SK-N-SH treated with all-trans-retinoic acid at 6 μM for 48 hours (cell line): ENCODE measurements around the gene TMEM178A.

Source experiments
- ATAC-seq: fragments of 200-7000 bp; cut with Tn5 transposase; 3 replicates; pipeline ENCODE4 v1.9.1; 2020; ENCODE audit warnings: mild to moderate bottlenecking, moderate library complexity
- ARNTL ChIP-seq: fragments of 450-650 bp; formaldehyde crosslinking; IDR thresholded peaks from 2 replicates; pipeline ENCODE4 v1.5.0; 2020; ENCODE audit warnings: low read depth, mild to moderate bottlenecking, moderate library complexity, borderline replicate concordance
- BACH2 ChIP-seq: fragments of 250-450 bp; sonication (Bioruptor Pico); IDR thresholded peaks from 2 replicates; pipeline ENCODE4 v1.9.0; 2021; ENCODE audit warnings: mild to moderate bottlenecking, borderline replicate concordance
- CSDC2 ChIP-seq: fragments of 250-450 bp; sonication (Bioruptor Pico); IDR thresholded peaks from 2 replicates; pipeline ENCODE4 v1.5.0; 2020; ENCODE audit warnings: mild to moderate bottlenecking, moderate library complexity
- CSRNP3 ChIP-seq: fragments of 250-450 bp; sonication (Bioruptor Pico); IDR thresholded peaks from 2 replicates; pipeline ENCODE4 v1.5.1; 2021; ENCODE audit warnings: mild to moderate bottlenecking, moderate library complexity
- ESRRG ChIP-seq: fragments of 250-450 bp; sonication (Bioruptor Pico); IDR thresholded peaks from 2 replicates; pipeline ENCODE4 v1.6.1; 2021; ENCODE audit warnings: mild to moderate bottlenecking
- GLIS3 ChIP-seq: fragments of 250-450 bp; sonication (Bioruptor Pico); IDR thresholded peaks from 2 replicates; pipeline ENCODE4 v1.5.0; 2020; ENCODE audit warnings: mild to moderate bottlenecking, moderate library complexity
- ISL1 ChIP-seq: fragments of 250-450 bp; sonication (Bioruptor Pico); IDR thresholded peaks from 2 replicates; pipeline ENCODE4 v2.1.2; 2022; ENCODE audit warnings: mild to moderate bottlenecking, moderate library complexity
- OSR1 ChIP-seq: fragments of 250-450 bp; sonication (Bioruptor Pico); IDR thresholded peaks from 2 replicates; pipeline ENCODE4 v1.8.0; 2022; ENCODE audit warnings: moderate library complexity, mild to moderate bottlenecking, inconsistent platforms
- PPARA ChIP-seq: fragments of 250-450 bp; sonication (Bioruptor Pico); IDR thresholded peaks from 2 replicates; pipeline ENCODE4 v1.5.0; 2020; ENCODE audit warnings: mild to moderate bottlenecking, borderline replicate concordance
- RARB ChIP-seq: fragments of 250-450 bp; sonication (Bioruptor Pico); IDR thresholded peaks from 2 replicates; pipeline ENCODE4 v1.8.0; 2021; ENCODE audit warnings: mild to moderate bottlenecking, moderate library complexity
- SNAI2 ChIP-seq: fragments of 250-450 bp; sonication (Bioruptor Pico); IDR thresholded peaks from 2 replicates; pipeline ENCODE4 v1.5.0; 2020; ENCODE audit warnings: mild to moderate bottlenecking, moderate library complexity
- TCF4 ChIP-seq: fragments of 250-450 bp; sonication (Bioruptor Pico); IDR thresholded peaks from 2 replicates; pipeline ENCODE4 v1.8.0; 2021; ENCODE audit warnings: mild to moderate bottlenecking, moderate library complexity, borderline replicate concordance
- TOX ChIP-seq: fragments of 250-450 bp; sonication (Bioruptor Pico); IDR thresholded peaks from 2 replicates; pipeline ENCODE4 v1.8.0; 2021; ENCODE audit warnings: mild to moderate bottlenecking, moderate library complexity, borderline replicate concordance
- TSHZ2 ChIP-seq: fragments of 250-450 bp; sonication (Bioruptor Pico); IDR thresholded peaks from 2 replicates; pipeline ENCODE4 v1.5.0; 2020; ENCODE audit warnings: mild to moderate bottlenecking, moderate library complexity
- ZC3H10 ChIP-seq: fragments of 250-450 bp; sonication (Bioruptor Pico); IDR thresholded peaks from 2 replicates; pipeline ENCODE4 v1.5.1; 2021; ENCODE audit warnings: mild to moderate bottlenecking, moderate library complexity
- ZFP3 ChIP-seq: fragments of 250-450 bp; sonication (Bioruptor Pico); IDR thresholded peaks from 2 replicates; pipeline ENCODE4 v1.5.0; 2020; ENCODE audit warnings: mild to moderate bottlenecking, moderate library complexity
- ZFP30 ChIP-seq: fragments of 450-650 bp; formaldehyde crosslinking; IDR thresholded peaks from 2 replicates; pipeline ENCODE4 v1.5.0; 2022; ENCODE audit warnings: mild to moderate bottlenecking, moderate library complexity
- ZNF565 ChIP-seq: fragments of 450-650 bp; formaldehyde crosslinking; conservative IDR thresholded peaks from 2 replicates; pipeline ENCODE4 v1.5.0; 2020; ENCODE audit warnings: low read depth, mild to moderate bottlenecking, moderate library complexity
- ZNF70 ChIP-seq: fragments of 450-650 bp; formaldehyde crosslinking; IDR thresholded peaks from 2 replicates; pipeline ENCODE4 v1.5.0; 2020; ENCODE audit warnings: mild to moderate bottlenecking, moderate library complexity
- ZNF8 ChIP-seq: fragments of 450-650 bp; formaldehyde crosslinking; IDR thresholded peaks from 2 replicates; pipeline ENCODE4 v1.5.0; 2020; ENCODE audit warnings: mild to moderate bottlenecking, moderate library complexity
- TF ChIP-seq, protein P1 (sequence below): fragments of 250-450 bp; sonication (Bioruptor Pico); IDR thresholded peaks from 2 replicates; pipeline ENCODE4 v1.8.0; 2021; ENCODE audit warnings: low read depth, mild to moderate bottlenecking, moderate library complexity, borderline replicate concordance
- TF ChIP-seq, protein P2 (sequence below): fragments of 250-450 bp; sonication (Bioruptor Pico); IDR thresholded peaks from 2 replicates; pipeline ENCODE4 v1.5.1; 2020; ENCODE audit warnings: low read depth, mild to moderate bottlenecking, moderate library complexity

TMEM178A gene

GRCh38 chr2:39718483-39718882 lies 52.8 kb downstream of the TMEM178A start:
- TF ChIP-seq ISL1 (CRISPR knock-in tag) (no peak), ZFP30 (CRISPR knock-in tag) (no peak)
- TF ChIP-seq, protein P1, sequence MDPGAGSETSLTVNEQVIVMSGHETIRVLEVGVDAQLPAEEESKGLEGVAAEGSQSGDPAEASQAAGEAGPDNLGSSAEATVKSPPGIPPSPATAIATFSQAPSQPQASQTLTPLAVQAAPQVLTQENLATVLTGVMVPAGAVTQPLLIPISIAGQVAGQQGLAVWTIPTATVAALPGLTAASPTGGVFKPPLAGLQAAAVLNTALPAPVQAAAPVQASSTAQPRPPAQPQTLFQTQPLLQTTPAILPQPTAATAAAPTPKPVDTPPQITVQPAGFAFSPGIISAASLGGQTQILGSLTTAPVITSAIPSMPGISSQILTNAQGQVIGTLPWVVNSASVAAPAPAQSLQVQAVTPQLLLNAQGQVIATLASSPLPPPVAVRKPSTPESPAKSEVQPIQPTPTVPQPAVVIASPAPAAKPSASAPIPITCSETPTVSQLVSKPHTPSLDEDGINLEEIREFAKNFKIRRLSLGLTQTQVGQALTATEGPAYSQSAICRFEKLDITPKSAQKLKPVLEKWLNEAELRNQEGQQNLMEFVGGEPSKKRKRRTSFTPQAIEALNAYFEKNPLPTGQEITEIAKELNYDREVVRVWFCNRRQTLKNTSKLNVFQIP (CRISPR knock-in tag): no peak
- no peak for ATAC-seq

- ATAC-seq: no peak
- no peak for TF ChIP-seq ZNF70 (CRISPR knock-in tag)
- no peak for TF ChIP-seq RARB (CRISPR knock-in tag)
Measured at GRCh38 chr2:39719317-39719716, 53.6 kb downstream of the TMEM178A start.

DNA sequence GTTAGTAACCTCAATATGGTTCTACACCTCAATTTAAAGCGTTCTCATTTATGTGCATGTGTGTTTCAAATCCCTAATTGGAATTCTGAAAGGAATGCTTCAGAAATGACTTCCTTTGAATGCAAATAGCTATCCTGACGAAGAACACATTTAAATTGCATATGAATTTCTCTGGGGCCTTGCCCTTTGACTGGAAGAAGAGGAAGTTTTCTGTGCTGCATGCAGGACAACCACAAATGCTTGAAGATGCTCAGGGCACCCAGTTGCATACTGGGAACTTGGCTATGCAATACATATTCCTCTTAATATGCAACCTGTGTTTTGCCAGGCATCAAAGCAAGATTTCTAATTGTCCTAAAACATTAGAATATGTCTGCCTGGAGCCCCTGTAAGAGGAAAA lies 55.3 kb downstream of the TMEM178A start:
- no peak for TF ChIP-seq CSRNP3
- TF ChIP-seq ZNF565 (CRISPR knock-in tag): no peak
- TF ChIP-seq, protein P2, sequence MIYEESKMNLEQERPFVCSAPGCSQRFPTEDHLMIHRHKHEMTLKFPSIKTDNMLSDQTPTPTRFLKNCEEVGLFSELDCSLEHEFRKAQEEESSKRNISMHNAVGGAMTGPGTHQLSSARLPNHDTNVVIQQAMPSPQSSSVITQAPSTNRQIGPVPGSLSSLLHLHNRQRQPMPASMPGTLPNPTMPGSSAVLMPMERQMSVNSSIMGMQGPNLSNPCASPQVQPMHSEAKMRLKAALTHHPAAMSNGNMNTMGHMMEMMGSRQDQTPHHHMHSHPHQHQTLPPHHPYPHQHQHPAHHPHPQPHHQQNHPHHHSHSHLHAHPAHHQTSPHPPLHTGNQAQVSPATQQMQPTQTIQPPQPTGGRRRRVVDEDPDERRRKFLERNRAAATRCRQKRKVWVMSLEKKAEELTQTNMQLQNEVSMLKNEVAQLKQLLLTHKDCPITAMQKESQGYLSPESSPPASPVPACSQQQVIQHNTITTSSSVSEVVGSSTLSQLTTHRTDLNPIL (CRISPR knock-in tag): no peak
- no peak for TF ChIP-seq GLIS3 (CRISPR knock-in tag)
- TF ChIP-seq PPARA (CRISPR knock-in tag): no peak
- no peak for TF ChIP-seq CSDC2
- no peak for TF ChIP-seq ZNF8
- TF ChIP-seq ZNF70 (CRISPR knock-in tag): no peak
- no peak for TF ChIP-seq ARNTL
- TF ChIP-seq BACH2: no peak
- TF ChIP-seq TSHZ2: no peak
- TF ChIP-seq, protein P1 (CRISPR knock-in tag): no peak
- no peak for TF ChIP-seq TOX (CRISPR knock-in tag)
- no peak for TF ChIP-seq ZFP3 (CRISPR knock-in tag)
- TF ChIP-seq ESRRG (CRISPR knock-in tag): no peak
- TF ChIP-seq OSR1 (CRISPR knock-in tag): no peak
- no peak for TF ChIP-seq ZC3H10 (CRISPR knock-in tag)
- no peak for TF ChIP-seq SNAI2 (CRISPR knock-in tag)
- TF ChIP-seq RARB (CRISPR knock-in tag): no peak
- TF ChIP-seq TCF4 (CRISPR knock-in tag): no peak
- ATAC-seq: no peak

DNA sequence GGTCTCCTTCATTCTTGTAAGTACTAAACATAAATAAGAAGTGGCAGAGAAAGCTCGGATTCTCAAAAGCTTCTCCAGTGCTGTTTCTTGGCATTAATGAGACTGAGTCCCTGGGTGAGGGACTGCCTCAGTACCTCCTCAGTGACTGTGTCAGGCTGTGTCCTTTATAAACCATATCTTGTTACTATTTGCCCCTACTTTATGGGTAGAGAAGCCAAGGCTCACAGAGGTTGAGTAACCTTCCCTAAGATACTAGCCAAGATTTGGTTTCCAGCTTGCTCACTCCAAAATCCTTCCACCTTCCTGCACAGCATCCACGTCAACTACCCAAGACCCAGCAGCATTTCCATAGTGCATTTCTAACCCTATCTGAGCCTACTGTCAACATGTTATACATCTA lies 57.8 kb downstream of the TMEM178A start:
- ATAC-seq: peak; percentile 40
- TF ChIP-seq ARNTL: no peak
- TF ChIP-seq, protein P2 (CRISPR knock-in tag): no peak
- TF ChIP-seq BACH2: no peak
- TF ChIP-seq, protein P1 (CRISPR knock-in tag): no peak
